ENCODE results near the gene PHTF2. TPM values are rescaled to one million over a fixed set of nuclear protein-coding genes. Genes with fewer than 3 reads are reported as not detected.

Gene PHTF2
- total RNA-seq, 1 donor from 2014 or later, result 27.0 TPM

- H3K27ac Mint-ChIP-seq (ENCODE audit: unreplicated experiment), result no peak overlapping the region
- no peaks in the 10 kb centered on the region for H3K9me3 ChIP-seq (ENCODE audit: insufficient read depth, low read depth, low read length)
- FAIRE-seq (no peak), DNase-seq (ENCODE audit: low read depth) (no peak)
- TF ChIP-seq CTCF (IDR thresholded peaks at IDR 0.05; ENCODE audit: insufficient read depth, low read depth, low read length) (no peak), EZH2 (IDR thresholded peaks at IDR 0.05; ENCODE audit: insufficient read depth, low read length) (no peak)
- H3K4me3 Mint-ChIP-seq (ENCODE audit: unreplicated experiment), result no peak overlapping the region
- no peaks in the 10 kb centered on the region for H3K27me3 ChIP-seq (ENCODE audit: insufficient read depth, low read length)
- H3K4me1 Mint-ChIP-seq (ENCODE audit: low read depth, unreplicated experiment), result peaks cover 6% of the 10 kb centered on the region
- peaks cover 34% of the 10 kb centered on the region for H3K79me2 ChIP-seq (ENCODE audit: insufficient read depth, low read length)
- no peak overlapping the region for H3K4me2 ChIP-seq (ENCODE audit: low read length)
- H4K20me1 ChIP-seq (ENCODE audit: insufficient read depth, low read length), result peaks cover 2% of the 10 kb centered on the region
- H3K36me3 Mint-ChIP-seq (ENCODE audit: low read depth, unreplicated experiment), result peaks cover 5% of the 10 kb centered on the region
- no peaks in the 10 kb centered on the region for H3K36me3 ChIP-seq (ENCODE audit: insufficient read depth, low read length)
- no peaks in the 10 kb centered on the region for H3K9me3 Mint-ChIP-seq (ENCODE audit: unreplicated experiment)
- H3K4me3 ChIP-seq (ENCODE audit: insufficient read depth, low read depth, low read length), result no peak overlapping the region
- H3K27ac ChIP-seq (ENCODE audit: low read depth, low read length), result no peak overlapping the region
- H2AFZ ChIP-seq (ENCODE audit: low read depth, low read length), result no peak overlapping the region
- H3K27me3 Mint-ChIP-seq (ENCODE audit: low read depth, unreplicated experiment), result no peaks in the 10 kb centered on the region
- peaks cover 5% of the 10 kb centered on the region for H3K4me1 ChIP-seq (ENCODE audit: insufficient read depth, low read length)
- no peak overlapping the region for H3K9ac ChIP-seq (ENCODE audit: low read length)
These were observed 6.6 kb upstream of the PHTF2 start for GRCh38 chr7:77791956-77792355.

GRCh38 chr7:77794000-77794399 lies 4.6 kb upstream of the PHTF2 start:
- H3K36me3 Mint-ChIP-seq (ENCODE audit: low read depth, unreplicated experiment), result peaks cover 5% of the 10 kb centered on the region
- H3K4me2 ChIP-seq (ENCODE audit: low read length), result no peak overlapping the region
- peaks cover 7% of the 10 kb centered on the region for H4K20me1 ChIP-seq (ENCODE audit: insufficient read depth, low read length)
- DNase-seq (ENCODE audit: low read depth) (no peak), FAIRE-seq (no peak)
- H3K4me3 ChIP-seq (ENCODE audit: insufficient read depth, low read depth, low read length), result no peak overlapping the region
- H3K9me3 ChIP-seq (ENCODE audit: insufficient read depth, low read depth, low read length), result no peaks in the 10 kb centered on the region
- no peak overlapping the region for H3K27ac ChIP-seq (ENCODE audit: low read depth, low read length)
- no peaks in the 10 kb centered on the region for H3K27me3 ChIP-seq (ENCODE audit: insufficient read depth, low read length)
- H3K4me1 Mint-ChIP-seq (ENCODE audit: low read depth, unreplicated experiment), result peaks cover 8% of the 10 kb centered on the region
- H3K36me3 ChIP-seq (ENCODE audit: insufficient read depth, low read length), result no peaks in the 10 kb centered on the region
- no peak overlapping the region for H3K4me3 Mint-ChIP-seq (ENCODE audit: unreplicated experiment)
- no peaks in the 10 kb centered on the region for H3K27me3 Mint-ChIP-seq (ENCODE audit: low read depth, unreplicated experiment)
- no peak overlapping the region for H3K9ac ChIP-seq (ENCODE audit: low read length)
- TF ChIP-seq CTCF (IDR thresholded peaks at IDR 0.05; ENCODE audit: insufficient read depth, low read depth, low read length), result no peak
- no peak for TF ChIP-seq EZH2 (IDR thresholded peaks at IDR 0.05; ENCODE audit: insufficient read depth, low read length)
- H3K27ac Mint-ChIP-seq (ENCODE audit: unreplicated experiment), result no peak overlapping the region
- peaks cover 45% of the 10 kb centered on the region for H3K79me2 ChIP-seq (ENCODE audit: insufficient read depth, low read length)
- peaks cover 11% of the 10 kb centered on the region for H3K4me1 ChIP-seq (ENCODE audit: insufficient read depth, low read length)
- H2AFZ ChIP-seq (ENCODE audit: low read depth, low read length), result no peak overlapping the region
- no peaks in the 10 kb centered on the region for H3K9me3 Mint-ChIP-seq (ENCODE audit: unreplicated experiment)

GRCh38 chr7:77796109-77796508 lies 2.5 kb upstream of the PHTF2 start:
- FAIRE-seq, result no peak
- Histone ChIP-seq H3K79me2 (ENCODE audit: insufficient read depth, low read length) (peaks cover 66% of the 10 kb centered on the region), H3K4me2 (ENCODE audit: low read length) (peak overlapping the region; percentile 89), H3K36me3 (ENCODE audit: insufficient read depth, low read length) (no peaks in the 10 kb centered on the region), H2AFZ (ENCODE audit: low read depth, low read length) (no peak overlapping the region), H3K4me1 (ENCODE audit: insufficient read depth, low read length) (peaks cover 20% of the 10 kb centered on the region), H3K27ac (ENCODE audit: low read depth, low read length) (no peak overlapping the region), H3K27me3 (ENCODE audit: insufficient read depth, low read length) (no peaks in the 10 kb centered on the region), H3K9ac (ENCODE audit: low read length) (no peak overlapping the region), H3K9me3 (ENCODE audit: insufficient read depth, low read depth, low read length) (no peaks in the 10 kb centered on the region), H3K4me3 (ENCODE audit: insufficient read depth, low read depth, low read length) (no peak overlapping the region), H4K20me1 (ENCODE audit: insufficient read depth, low read length) (peaks cover 7% of the 10 kb centered on the region)
- H3K27ac Mint-ChIP-seq (ENCODE audit: unreplicated experiment), result no peak overlapping the region
- no peaks in the 10 kb centered on the region for H3K27me3 Mint-ChIP-seq (ENCODE audit: low read depth, unreplicated experiment)
- peak overlapping the region; percentile 67 for H3K4me3 Mint-ChIP-seq (ENCODE audit: unreplicated experiment)
- H3K4me1 Mint-ChIP-seq (ENCODE audit: low read depth, unreplicated experiment), result peaks cover 12% of the 10 kb centered on the region
- H3K9me3 Mint-ChIP-seq (ENCODE audit: unreplicated experiment), result no peaks in the 10 kb centered on the region
- peaks cover 5% of the 10 kb centered on the region for H3K36me3 Mint-ChIP-seq (ENCODE audit: low read depth, unreplicated experiment)
- no peak for DNase-seq (ENCODE audit: low read depth)
- TF ChIP-seq CTCF (IDR thresholded peaks at IDR 0.05; ENCODE audit: insufficient read depth, low read depth, low read length) (no peak), EZH2 (IDR thresholded peaks at IDR 0.05; ENCODE audit: insufficient read depth, low read length) (no peak)

Data from astrocyte (in vitro differentiated cells and primary cell).